A172 (cell line): ENCODE data around the gene SRD5A3. TPM values are rescaled to one million over a fixed set of nuclear protein-coding genes. Genes with fewer than 3 reads are reported as not detected.
A peak's percentile ranks its signal among the peaks of the same experiment; 100 is the strongest.

Experiments used
- DNase-seq: peaks from one replicate; pipeline ENCODE4 v3.0.0-alpha.2; 2015; ENCODE audit warnings: low spot score
- total RNA-seq: library from RNA; depleted of rRNA; stranded (reverse); fragments of >200 nt; shearing (Covaris generic); gene quantifications from 2 replicates; pipeline ENCODE4 v1.2.3, GENCODE V29; 2014; rRNA removed

The SRD5A3 gene
- total RNA-seq, 1 experiment from 2014 or later = 18.4 TPM

- no peak for DNase-seq
These were observed 61.1 kb downstream of the SRD5A3 start for GRCh38 chr4:55407119-55407518.

- DNase-seq = no peak
These were observed 61.7 kb downstream of the SRD5A3 start for GRCh38 chr4:55407764-55408163.

- peak; percentile 47 for DNase-seq
These were observed 63.6 kb downstream of the SRD5A3 start for GRCh38 chr4:55409468-55410171.

- no peak for DNase-seq
These were observed 64.4 kb downstream of the SRD5A3 start for GRCh38 chr4:55410431-55410830.

- DNase-seq = no peak
These were observed 65.6 kb downstream of the SRD5A3 start for GRCh38 chr4:55411621-55412020.

GRCh38 chr4:55416176-55416575 is 70.1 kb downstream of the SRD5A3 start:
- no peak for DNase-seq

Other genes with a start within 250 kb of the SRD5A3 start
- 0.05 and 0.22 TPM in 2 replicates for gene KDR, start 220.6 kb upstream of the SRD5A3 start, total RNA-seq
- 109 and 112 TPM in 2 replicates for gene TMEM165, start 49.7 kb downstream of the SRD5A3 start, total RNA-seq
- gene CLOCK, start 200.7 kb downstream of the SRD5A3 start, total RNA-seq = 33.8 and 35.1 TPM in 2 replicates
- gene PDCL2, start 246.0 kb downstream of the SRD5A3 start, total RNA-seq = 2.9 TPM in 1 of 2 replicates, not detected in the other